PFSK-1 (cell line): ENCODE results near the gene CADM4.

Source experiments
- POLR2AphosphoS5 ChIP-seq: IDR thresholded peaks from 2 replicates; pipeline ENCODE4 v1.6.1; 2012; ENCODE audit warnings: low read depth, mild to moderate bottlenecking, control low read depth, low read length, moderate library complexity
- REST ChIP-seq, 2 experiments: IDR thresholded peaks; 2 replicates each; pipeline versions ENCODE4 v1.6.1 to v1.8.0; 2011 to 2012; ENCODE audit warnings: low read depth in 2 of 2, low read length in 2 of 2, control low read depth in 1 of 2, inconsistent platforms in 1 of 2, mild to moderate bottlenecking in 1 of 2, moderate library complexity in 1 of 2; ENCODE audit not compliant: insufficient read depth in 1 of 2
- SIN3A ChIP-seq: IDR thresholded peaks from 2 replicates; pipeline ENCODE4 v1.6.1; 2012; ENCODE audit warnings: mild to moderate bottlenecking, low read length, moderate library complexity, borderline replicate concordance; ENCODE audit not compliant: insufficient read depth

- TF ChIP-seq POLR2AphosphoS5 (no peak), REST (IDR thresholded peaks at IDR 0.05; ENCODE audit: insufficient read depth in 1 of 2, low read depth in 2 of 2, low read length in 2 of 2) (no peak), SIN3A (no peak)
Observed at GRCh38 chr19:43658494-43658893, 18.8 kb upstream of the CADM4 start.
